OCI-LY3 (cell line): ENCODE measurements around the gene THPO.

Experiments
- CTCF ChIP-seq: fragments of 200-600, 300-600 bp; sonication (generic); IDR thresholded peaks from 2 replicates; pipeline ENCODE4 v1.5.1; 2014; ENCODE audit warnings: antibody characterized with exemption, low read length, low read depth
- EZH2phosphoT487 ChIP-seq: fragments of 200-600 bp; shearing (Covaris generic); IDR thresholded peaks from 2 replicates; pipeline ENCODE4 v1.6.1; 2018; ENCODE audit warnings: antibody characterized with exemption, mixed run types, low read depth

GRCh38 chr3:184352897-184353545 is 25.0 kb downstream of the THPO start:
- TF ChIP-seq CTCF (no peak), EZH2phosphoT487 (no peak)
